ENCODE data around the gene PSTPIP1. TPM values are rescaled to one million over a fixed set of nuclear protein-coding genes. Genes with fewer than 3 reads are reported as not detected.

PSTPIP1 gene
- total and polyA plus RNA-seq, 2 of the 4 experiments (the other 2 are of a cell fraction) = 0.36 to 1.1 TPM

GRCh38 chr15:76973906-76974305, 21.0 kb upstream of the PSTPIP1 start:
- Histone ChIP-seq H3K56ac (ENCODE audit: extremely low read depth, insufficient read depth, low read length) (no peak overlapping the region), H4K8ac (ENCODE audit: low read depth in 2 of 2, low read length in 2 of 2) (no peak overlapping the region), H2BK120ac (ENCODE audit: low read depth, low read length) (no peak overlapping the region), H3K36me3 (ENCODE audit: control insufficient read depth, insufficient read depth, low read length) (no peaks in the 10 kb centered on the region), H2AK9ac (replicated peaks; ENCODE audit: low read depth, low read length, poor library complexity) (no peak overlapping the region), H3K79me1 (ENCODE audit: low read depth in 1 of 2, low read length in 2 of 2) (no peaks in the 10 kb centered on the region), H2BK15ac (ENCODE audit: low read depth, low read length) (no peak overlapping the region), H3K9me1 (ENCODE audit: insufficient read depth, low read length) (no peaks in the 10 kb centered on the region), H3K4ac (ENCODE audit: low read depth, low read length) (no peak overlapping the region), H4K5ac (ENCODE audit: low read depth, low read length) (no peak overlapping the region), H3K23ac (ENCODE audit: low read depth, low read length) (no peak overlapping the region), H4K91ac (ENCODE audit: insufficient read depth, low read depth, low read length) (no peak overlapping the region), H2AFZ (replicated peaks; ENCODE audit: low read length, poor library complexity) (no peak overlapping the region), H3K14ac (replicated peaks; ENCODE audit: low read depth, low read length) (no peak overlapping the region), H3K4me1 (ENCODE audit: control insufficient read depth, insufficient read depth, low read length) (no peaks in the 10 kb centered on the region), H3K9me3 (ENCODE audit: control insufficient read depth, insufficient read depth, low read length) (0 out of 2 replicates have a peak, but pooled peaks cover 2% of the 10 kb centered on the region), H3K18ac (ENCODE audit: low read depth, low read length) (no peak overlapping the region), H3K27me3 (ENCODE audit: control insufficient read depth, insufficient read depth, low read length) (peaks cover 40% of the 10 kb centered on the region), H3K9ac (ENCODE audit: low read depth, low read length) (no peak overlapping the region), H3K4me2 (ENCODE audit: low read depth, low read length) (no peak overlapping the region), H2BK20ac (ENCODE audit: low read depth, low read length) (no peak overlapping the region), H2AK5ac (ENCODE audit: low read depth, low read length) (no peak overlapping the region), H3K27ac (ENCODE audit: insufficient read depth, low read length) (no peak overlapping the region), H4K20me1 (ENCODE audit: insufficient read depth, low read length) (no peaks in the 10 kb centered on the region), H2BK5ac (ENCODE audit: low read depth, low read length, poor library complexity, severe bottlenecking) (no peak overlapping the region), H3K4me3 (ENCODE audit: insufficient read depth, low read depth, low read length) (no peak overlapping the region)
- in situ Hi-C loops (cut with MboI; ENCODE audit: low sequenced_read_pairs) = no loop called here
- intact Hi-C loops (cut with micrococcal nuclease) = no loop called here
- dilution Hi-C loops (cut with HindIII; ENCODE audit: low sequenced_read_pairs, unreplicated experiment) = no loop called here
- ChIA-PET CTCF (interaction anchor here (0.6 to 1.4 kb wide), 2 partner anchors 9 to 171 kb away, joined by 4 to 5 read pairs; no protein-coding TSS in a partner anchor), POLR2A (ENCODE audit: unreplicated experiment) (interaction anchor here (0.5 kb wide), 1 partner anchor 20 kb away, joined by 3 read pairs; no protein-coding TSS in a partner anchor)
- WGBS, 2 experiments (ENCODE audit: extremely low coverage in 2 of 2, insufficient read length in 1 of 2) = 50% methylated on average over 1 of the region's 2 CpGs; no CpG with 5 or more reads in 1 of the 2 experiments
- no peak for TF ChIP-seq MAZ (IDR thresholded peaks at IDR 0.05; ENCODE audit: borderline replicate concordance, low read depth, low read length)
- TF ChIP-seq RCOR1 (IDR thresholded peaks at IDR 0.05; ENCODE audit: insufficient replicate concordance, low read length) = no peak
- TF ChIP-seq CHD1 (IDR thresholded peaks at IDR 0.05; ENCODE audit: low read depth, low read length) = no peak
- TF ChIP-seq RFX5 (IDR thresholded peaks at IDR 0.05; ENCODE audit: low read depth, low read length) = no peak
- no peak for TF ChIP-seq ELK1 (IDR thresholded peaks at IDR 0.05; ENCODE audit: borderline replicate concordance, low read depth, low read length)
- TF ChIP-seq POLR2A (IDR thresholded peaks at IDR 0.05; ENCODE audit: low read depth, low read length) = no peak
- no peak for TF ChIP-seq BHLHE40 (IDR thresholded peaks at IDR 0.05; ENCODE audit: low read depth, low read length)
- no peak for TF ChIP-seq CEBPB (IDR thresholded peaks at IDR 0.05; ENCODE audit: low read depth, low read length)
- no peak for TF ChIP-seq NFE2L2 (IDR thresholded peaks at IDR 0.05; ENCODE audit: low read depth, low read length)
- no peak for TF ChIP-seq MXI1 (IDR thresholded peaks at IDR 0.05; ENCODE audit: borderline replicate concordance, low read depth, low read length)
- no peak for TF ChIP-seq MAFK (IDR thresholded peaks at IDR 0.05; ENCODE audit: low read depth, low read length)
- TF ChIP-seq SMC3 (IDR thresholded peaks at IDR 0.05; ENCODE audit: low read depth, low read length) = no peak
- TF ChIP-seq, protein P1, sequence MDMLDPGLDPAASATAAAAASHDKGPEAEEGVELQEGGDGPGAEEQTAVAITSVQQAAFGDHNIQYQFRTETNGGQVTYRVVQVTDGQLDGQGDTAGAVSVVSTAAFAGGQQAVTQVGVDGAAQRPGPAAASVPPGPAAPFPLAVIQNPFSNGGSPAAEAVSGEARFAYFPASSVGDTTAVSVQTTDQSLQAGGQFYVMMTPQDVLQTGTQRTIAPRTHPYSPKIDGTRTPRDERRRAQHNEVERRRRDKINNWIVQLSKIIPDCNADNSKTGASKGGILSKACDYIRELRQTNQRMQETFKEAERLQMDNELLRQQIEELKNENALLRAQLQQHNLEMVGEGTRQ (IDR thresholded peaks at IDR 0.05; ENCODE audit: low read depth, low read length) = no peak
- no peak for TF ChIP-seq CTCF (conservative IDR thresholded peaks at IDR 0.05; ENCODE audit: low read depth, low read length)
- no peak for TF ChIP-seq FOS (IDR thresholded peaks at IDR 0.05; ENCODE audit: low read depth, low read length)
- TF ChIP-seq RAD21 (IDR thresholded peaks at IDR 0.05; ENCODE audit: low read length) = no peak
- no TSS peak for BruUV-seq (replicated peaks)
- no peak for DNase-seq
- no peak for ATAC-seq (ENCODE audit: low read depth)
